AG04450 (cell line): ENCODE data around the gene MPZL3. TPM values are rescaled to one million over a fixed set of nuclear protein-coding genes. Genes with fewer than 3 reads are reported as not detected.

Source experiments
- CTCF ChIA-PET: fragments of 300-600, 350-600 bp; formaldehyde crosslinking; extraction: SDS; loops from one replicate; lab custom pipeline; 2022; ENCODE audit warnings: antibody characterized with exemption, inconsistent platforms; lab: Charles Lee
- POLR2A ChIA-PET: fragments of 350-600 bp; formaldehyde crosslinking; extraction: SDS; loops from one replicate; lab custom pipeline; 2021; ENCODE audit warnings: antibody characterized with exemption, inconsistent platforms; lab: Yijun Ruan, JAX
- DNase-seq: peaks from one replicate; pipeline ENCODE4 v3.0.0-alpha.2; 2011; ENCODE audit warnings: low read depth, low spot score
- H3K27ac ChIP-seq: one replicate; pipeline ENCODE4 v1.5.1; 2012; ENCODE audit warnings: low read depth, low read length, control low read depth
- H3K27me3 ChIP-seq: one replicate; pipeline ENCODE4 v1.6.0; 2012; ENCODE audit warnings: low read length; ENCODE audit not compliant: control insufficient read depth, insufficient read depth
- H3K4me3 ChIP-seq: 2 replicates; pipeline ENCODE4 v1.5.1; 2011; ENCODE audit warnings: mild to moderate bottlenecking, low read depth, low read length, control low read depth
- H3K9me3 ChIP-seq: 2 replicates; pipeline ENCODE4 v1.5.1; 2012; ENCODE audit warnings: low read length; ENCODE audit not compliant: control insufficient read depth, insufficient read depth
- polyA plus RNA-seq: library from polyadenylated mRNA; depleted of rRNA; stranded (reverse); fragments of >200 nt; gene quantifications from 2 replicates; pipeline ENCODE4 v1.2.3, GENCODE V29; 2011
- TF ChIP-seq, protein P1 (sequence below): IDR thresholded peaks from 2 replicates; pipeline ENCODE4 v1.5.1; 2011; ENCODE audit warnings: low read depth, low read length, control low read depth, inconsistent platforms

The MPZL3 gene
- polyA plus RNA-seq, 1 experiment = 0.07 TPM

DNA sequence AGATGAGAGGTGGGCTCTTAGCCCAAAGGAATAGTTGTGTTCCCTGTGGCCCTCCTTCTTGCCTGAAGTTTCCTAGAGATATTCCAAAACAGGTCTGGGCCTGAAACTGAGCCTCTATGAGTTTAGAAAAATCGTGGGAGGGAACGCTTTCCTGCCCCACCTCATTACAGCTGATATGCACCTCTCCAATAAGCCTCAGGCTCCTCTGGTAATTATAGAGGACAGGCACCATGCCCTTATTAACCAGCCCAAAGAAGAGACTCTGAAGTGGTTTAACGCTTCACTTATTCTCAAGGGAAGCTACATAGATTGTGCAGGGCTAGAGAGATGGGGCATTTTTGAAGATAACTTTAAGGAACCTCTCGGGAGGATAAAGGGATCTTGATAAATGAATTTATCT lies 15.3 kb upstream of the MPZL3 start:
- ChIA-PET CTCF (interaction anchor here (0.6 kb wide), 1 partner anchor 69 kb away, joined by 3 read pairs; no protein-coding TSS in a partner anchor), POLR2A (no interaction called here)
- Histone ChIP-seq H3K4me3 (no peak overlapping the region), H3K27ac (no peak overlapping the region), H3K27me3 (peaks cover 36% of the 10 kb centered on the region), H3K9me3 (no peaks in the 10 kb centered on the region)
- TF ChIP-seq, protein P1, sequence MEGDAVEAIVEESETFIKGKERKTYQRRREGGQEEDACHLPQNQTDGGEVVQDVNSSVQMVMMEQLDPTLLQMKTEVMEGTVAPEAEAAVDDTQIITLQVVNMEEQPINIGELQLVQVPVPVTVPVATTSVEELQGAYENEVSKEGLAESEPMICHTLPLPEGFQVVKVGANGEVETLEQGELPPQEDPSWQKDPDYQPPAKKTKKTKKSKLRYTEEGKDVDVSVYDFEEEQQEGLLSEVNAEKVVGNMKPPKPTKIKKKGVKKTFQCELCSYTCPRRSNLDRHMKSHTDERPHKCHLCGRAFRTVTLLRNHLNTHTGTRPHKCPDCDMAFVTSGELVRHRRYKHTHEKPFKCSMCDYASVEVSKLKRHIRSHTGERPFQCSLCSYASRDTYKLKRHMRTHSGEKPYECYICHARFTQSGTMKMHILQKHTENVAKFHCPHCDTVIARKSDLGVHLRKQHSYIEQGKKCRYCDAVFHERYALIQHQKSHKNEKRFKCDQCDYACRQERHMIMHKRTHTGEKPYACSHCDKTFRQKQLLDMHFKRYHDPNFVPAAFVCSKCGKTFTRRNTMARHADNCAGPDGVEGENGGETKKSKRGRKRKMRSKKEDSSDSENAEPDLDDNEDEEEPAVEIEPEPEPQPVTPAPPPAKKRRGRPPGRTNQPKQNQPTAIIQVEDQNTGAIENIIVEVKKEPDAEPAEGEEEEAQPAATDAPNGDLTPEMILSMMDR = no peak
- no peak for DNase-seq

DNA sequence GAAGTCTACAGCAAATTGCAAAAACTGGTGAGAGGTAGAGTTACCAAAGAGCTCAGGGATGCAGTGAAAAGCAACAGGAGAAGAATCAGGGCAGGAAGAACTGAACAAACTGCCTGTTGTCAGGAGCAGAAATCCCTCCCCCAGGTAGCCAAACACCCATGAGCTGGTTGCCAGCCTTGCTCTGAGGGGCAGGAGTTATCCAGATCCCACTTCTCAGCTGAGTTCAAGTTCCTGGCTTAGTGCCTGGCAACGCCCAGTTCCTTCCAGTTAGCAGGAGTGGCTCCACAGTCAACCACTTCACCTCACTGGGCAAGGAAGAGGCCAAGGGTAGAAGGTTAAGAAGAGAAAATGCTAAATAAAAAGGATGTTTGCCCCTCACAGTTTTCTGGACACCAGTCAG lies 13.8 kb upstream of the MPZL3 start:
- POLR2A ChIA-PET = no interaction called here
- no peak for DNase-seq
- TF ChIP-seq, protein P1 = no peak
- CTCF ChIA-PET = no interaction called here
- H3K27me3 ChIP-seq = peaks cover 36% of the 10 kb centered on the region
- no peak overlapping the region for H3K27ac ChIP-seq
- no peaks in the 10 kb centered on the region for H3K9me3 ChIP-seq
- no peak overlapping the region for H3K4me3 ChIP-seq

DNA sequence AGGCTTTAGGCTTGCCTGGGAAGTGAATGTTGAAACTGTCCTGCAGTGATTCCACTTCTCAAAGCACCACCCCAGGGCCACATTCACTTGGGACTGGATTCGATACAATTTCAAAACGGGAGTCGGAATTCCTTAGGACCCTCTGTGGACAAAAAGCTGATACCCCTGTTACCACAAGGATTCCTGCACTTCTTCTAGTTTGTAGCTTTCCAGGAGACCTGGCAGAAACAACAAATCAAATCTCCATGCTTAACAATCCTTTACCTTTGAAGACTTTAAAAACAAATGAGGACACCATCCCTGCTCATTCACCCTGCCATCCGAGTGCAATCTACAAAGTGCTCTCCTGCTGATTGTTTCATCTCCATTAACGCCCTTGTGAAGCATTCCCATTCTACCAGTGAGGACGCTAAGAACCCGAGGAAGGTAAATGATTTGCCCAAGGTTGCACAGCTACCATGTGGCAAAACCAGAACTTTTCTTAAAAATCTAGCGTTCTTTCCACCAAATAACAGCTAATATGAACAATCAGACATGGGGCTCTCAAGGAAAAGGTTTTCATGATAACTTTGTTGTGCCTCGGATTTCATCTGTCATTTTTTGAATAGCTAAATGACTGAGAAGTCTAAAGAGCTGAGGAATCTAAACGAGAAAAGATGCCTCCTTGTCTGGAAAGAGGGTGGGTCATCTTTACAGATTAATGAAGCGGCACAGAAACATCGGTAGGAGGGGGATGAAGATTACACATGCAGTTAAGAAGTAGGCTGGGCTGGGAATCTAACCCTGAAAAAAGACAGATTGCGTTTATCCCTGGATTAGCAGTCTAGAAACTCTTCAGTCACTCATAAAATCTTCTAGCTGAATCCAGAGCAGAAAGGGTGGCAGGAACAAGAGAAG lies 12.7 kb upstream of the MPZL3 start:
- CTCF ChIA-PET = no interaction called here
- POLR2A ChIA-PET = no interaction called here
- TF ChIP-seq, protein P1 = no peak
- Histone ChIP-seq H3K9me3 (no peaks in the 10 kb centered on the region), H3K27ac (no peak overlapping the region), H3K4me3 (no peak overlapping the region), H3K27me3 (peaks cover 36% of the 10 kb centered on the region)
- no peak for DNase-seq

- DNase-seq = no peak
- ChIA-PET CTCF (no interaction called here), POLR2A (no interaction called here)
- TF ChIP-seq, protein P1 = no peak
- Histone ChIP-seq H3K4me3 (no peak within 1 kb of the TSS), H3K9me3 (no peaks in the 10 kb centered on the region), H3K27me3 (peaks cover 36% of the 10 kb centered on the region), H3K27ac (no peak within 1 kb of the TSS)
Measured at GRCh38 chr11:118263695-118264568, 11.8 kb upstream of the MPZL3 start, which contains the start of gene MPZL2. TSS of gene MPZL2 (minus strand) at chr11:118264297. CDS start at chr11:118264153, 144 bp downstream.
